GM21528 (cell line): ENCODE measurements around the gene SNTN.

Experiments
- ATAC-seq: cut with Tn5 transposase; IDR thresholded peaks from one replicate; pipeline ENCODE4 v1.9.1; 2021; ENCODE audit warnings: mild to moderate bottlenecking, moderate library complexity; ENCODE audit not compliant: unreplicated experiment, low FRiP score

The SNTN gene

DNA sequence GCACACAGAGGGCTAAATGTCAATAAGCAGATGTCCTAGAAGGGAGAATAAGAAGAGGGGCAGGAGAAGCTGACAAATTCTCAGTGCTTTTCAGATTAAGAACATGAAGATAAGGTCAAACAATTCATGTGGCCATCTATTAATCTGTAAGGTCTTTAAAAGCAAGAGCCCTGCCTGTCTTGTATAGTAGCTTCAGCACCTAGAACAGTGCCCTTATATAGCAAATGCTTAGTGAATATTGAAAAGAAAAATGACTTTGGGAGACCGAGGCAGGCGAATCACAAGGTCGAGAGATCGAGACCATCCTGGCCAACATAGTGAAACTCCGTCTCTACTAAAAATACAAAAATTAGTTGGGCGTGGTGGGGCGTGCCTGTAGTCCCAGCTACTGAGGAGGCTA, 18.1 kb downstream of the SNTN start:
- no peak for ATAC-seq

DNA sequence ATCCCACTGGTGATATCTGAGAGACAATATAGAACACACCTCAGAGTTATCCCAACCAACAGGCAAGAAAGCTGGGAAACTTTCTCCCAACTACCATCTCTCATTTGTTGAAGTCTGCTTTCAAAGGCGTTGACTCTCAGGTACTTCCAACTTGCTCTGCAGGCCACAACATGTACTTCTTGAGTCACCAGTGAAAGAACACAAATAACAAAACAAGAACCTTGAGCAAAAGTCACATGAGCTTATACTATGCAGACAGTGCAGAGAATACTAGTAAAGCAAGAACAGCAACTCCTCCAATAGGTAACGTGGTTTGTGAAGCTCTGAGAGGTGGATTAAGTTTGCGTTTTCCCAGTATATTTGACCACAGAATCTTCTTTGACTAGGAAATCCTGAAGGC, 20.6 kb downstream of the SNTN start:
- ATAC-seq, result no peak

DNA sequence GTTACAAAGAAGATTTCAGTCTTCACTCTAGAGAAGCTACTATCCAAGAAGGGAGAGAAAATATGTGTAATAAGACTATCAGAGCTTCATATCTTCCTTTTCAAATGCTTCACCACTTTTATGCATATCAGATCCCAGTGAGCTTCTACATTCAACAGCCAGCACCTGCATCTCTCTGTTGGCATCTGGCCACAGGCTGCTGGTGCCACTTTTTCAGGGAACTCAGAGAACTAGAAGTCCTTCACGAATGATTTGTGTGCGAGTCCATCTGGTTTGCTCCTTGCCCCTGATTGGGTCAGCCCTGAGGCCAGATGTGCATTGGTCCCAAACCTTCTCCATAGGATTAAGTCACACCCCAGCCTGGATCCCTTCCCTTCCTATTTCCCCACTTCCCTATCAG, 22.1 kb downstream of the SNTN start:
- ATAC-seq, result no peak

DNA sequence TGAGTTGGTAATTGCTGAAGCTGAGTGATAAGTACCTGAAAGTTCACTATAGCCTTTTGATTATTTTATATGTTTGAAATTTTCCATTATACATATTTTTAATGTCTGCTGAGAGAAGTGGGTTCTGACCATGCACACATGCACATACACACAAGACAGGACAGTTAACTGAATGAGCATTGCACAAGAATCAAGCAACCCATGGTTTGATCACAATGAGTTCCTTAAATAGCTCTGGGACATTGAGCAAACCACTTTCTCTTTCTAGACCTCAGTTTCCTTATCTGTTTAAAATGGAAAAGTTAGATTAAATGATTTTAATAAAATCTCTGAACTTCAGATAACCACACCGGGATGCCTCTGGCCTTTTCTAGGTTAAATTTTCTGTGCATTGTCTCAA, 26.7 kb downstream of the SNTN start:
- no peak for ATAC-seq

DNA sequence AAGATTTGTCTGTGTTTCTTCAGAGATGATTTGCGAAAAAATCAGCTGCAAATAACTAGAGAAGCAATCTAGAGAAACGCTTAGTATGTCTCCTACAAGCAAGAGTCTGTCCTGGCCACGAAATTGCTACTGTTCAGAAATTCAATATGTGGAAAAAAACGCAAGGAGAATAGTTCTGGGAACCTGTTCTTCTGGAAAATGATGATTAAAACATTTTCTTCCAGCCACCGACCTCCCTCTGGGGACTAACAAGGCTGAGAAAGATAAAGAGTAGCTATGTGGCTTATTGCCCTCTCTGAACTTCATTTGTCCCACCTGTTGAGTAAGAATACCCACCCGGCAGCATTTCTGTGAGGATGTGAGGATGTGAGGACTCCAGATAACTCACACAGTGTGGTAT, 31.6 kb downstream of the SNTN start:
- no peak for ATAC-seq

DNA sequence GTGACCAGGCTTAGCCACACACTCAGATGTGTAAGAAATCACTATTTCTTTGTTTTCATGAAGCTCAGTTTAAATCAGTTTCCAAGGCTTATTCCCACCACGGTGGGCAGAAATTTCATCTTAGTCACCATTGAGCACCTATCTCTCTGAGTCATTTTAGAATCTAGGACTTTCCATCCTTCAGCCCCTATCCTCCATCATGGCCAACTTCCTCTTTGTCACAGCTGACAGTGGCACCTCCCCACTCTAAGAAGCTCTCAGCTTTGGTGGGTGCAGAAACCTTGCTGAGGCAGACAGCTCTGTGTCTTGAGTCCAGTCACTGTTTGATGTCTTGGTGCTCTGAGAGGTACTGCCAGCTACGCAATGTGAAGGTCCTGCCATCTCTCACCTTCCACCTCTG, 32.9 kb downstream of the SNTN start:
- no peak for ATAC-seq

DNA sequence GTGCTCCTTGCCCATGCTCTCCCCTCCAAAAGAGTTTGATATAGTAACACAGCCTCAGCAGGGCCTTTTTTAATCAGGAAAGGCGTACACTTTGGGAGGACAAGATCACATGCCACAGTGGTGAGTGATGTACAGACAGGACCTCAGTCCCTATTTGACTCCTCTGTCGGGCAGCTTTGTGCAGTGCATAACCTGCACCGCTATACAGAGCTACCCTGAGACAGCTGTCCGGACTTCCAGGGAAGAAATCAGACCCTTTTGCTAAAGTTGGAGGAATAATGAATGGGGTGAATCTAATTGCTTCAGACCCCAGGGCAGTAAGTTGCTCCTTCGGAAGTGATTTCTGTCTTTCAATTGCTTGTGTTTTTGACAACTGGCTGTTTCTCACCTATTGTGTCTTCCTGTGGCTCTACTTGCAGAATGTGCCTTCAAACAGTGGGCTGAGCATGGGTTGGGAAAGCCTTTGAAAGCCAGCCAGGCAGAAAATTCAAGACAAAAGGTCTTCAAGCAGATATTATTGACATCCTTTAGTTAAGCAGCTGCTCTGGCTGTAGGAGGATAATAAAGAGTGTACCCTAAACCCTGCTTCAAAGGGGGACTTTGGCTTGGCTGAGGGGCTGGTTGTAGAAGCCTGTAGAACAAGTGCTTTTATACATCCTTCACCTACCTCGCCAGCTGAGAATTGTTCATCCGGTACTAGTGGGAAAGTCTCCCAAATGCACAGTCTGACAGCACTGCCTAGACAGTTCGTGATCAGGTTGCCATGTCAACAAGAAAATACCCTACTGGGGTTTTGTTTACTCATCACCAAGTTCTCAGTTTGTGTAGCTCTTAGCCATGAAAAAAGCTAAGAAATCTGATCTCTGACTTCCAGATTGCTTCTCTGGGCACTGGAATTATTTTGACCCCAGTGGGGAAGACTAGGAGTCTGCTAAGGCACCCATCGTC, 35.1 kb downstream of the SNTN start:
- ATAC-seq, result no peak

DNA sequence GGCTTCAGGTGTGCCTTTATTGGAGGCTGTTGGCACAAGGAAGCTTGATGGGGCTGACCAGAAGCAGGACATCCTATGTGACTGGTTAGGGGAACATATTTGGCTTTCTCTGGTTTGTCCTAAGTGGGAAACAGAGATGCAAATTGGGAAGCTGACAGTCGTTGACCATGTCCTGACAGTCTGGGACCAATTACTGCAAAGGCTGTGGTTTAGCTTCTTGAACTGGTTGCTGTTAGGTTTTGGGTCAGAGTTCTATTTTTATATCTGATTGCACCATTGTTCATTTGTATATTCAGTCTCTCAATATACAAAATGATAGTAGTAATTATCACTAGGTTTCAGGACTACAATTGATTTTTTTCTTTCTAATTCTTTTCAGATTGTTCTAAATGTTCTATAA, 36.8 kb downstream of the SNTN start:
- no peak for ATAC-seq

DNA sequence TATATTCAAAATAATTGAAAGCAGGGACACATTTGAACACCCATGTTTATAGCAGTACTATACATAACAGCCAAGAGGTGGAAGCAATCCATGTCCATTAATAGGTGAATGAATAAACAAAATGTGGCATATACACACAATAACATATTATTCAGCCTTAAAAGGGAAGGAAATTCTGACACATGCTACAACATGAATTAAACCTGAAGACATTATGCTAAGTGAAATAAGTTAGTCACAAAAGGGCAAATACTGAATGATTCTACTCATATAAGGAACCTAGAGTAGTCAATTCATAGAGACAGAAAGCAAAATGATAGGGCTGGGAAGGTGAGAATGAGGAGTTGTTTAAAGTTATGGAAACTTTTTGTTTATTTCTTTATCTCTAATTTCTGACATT, 40.9 kb downstream of the SNTN start:
- ATAC-seq, result no peak

DNA sequence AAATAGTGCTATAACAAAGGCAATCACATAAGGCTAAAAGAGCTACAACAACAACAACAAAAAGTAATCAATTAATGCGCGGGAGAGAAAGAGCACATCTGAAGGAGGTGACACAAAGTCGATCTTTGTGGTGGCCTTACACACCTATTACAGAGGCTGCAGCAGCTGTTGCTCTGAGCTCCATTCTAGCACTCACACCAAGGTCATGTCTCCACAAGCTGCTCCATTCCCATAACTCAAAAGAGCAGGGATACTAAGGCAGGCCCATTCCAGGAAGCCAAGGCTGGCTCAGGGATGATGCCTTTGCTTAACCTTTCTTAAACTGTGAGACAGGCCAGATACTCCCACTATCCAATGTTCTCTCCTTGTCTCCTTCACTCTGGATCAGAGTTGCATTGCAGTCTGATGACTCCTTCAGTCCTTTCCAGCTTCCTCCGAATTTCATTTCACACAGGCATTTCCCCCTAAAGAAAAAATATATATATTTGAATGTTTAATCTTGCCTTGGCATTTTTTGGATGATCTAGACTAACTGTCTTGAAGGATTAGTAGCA, 52.7 kb downstream of the SNTN start:
- no peak for ATAC-seq

DNA sequence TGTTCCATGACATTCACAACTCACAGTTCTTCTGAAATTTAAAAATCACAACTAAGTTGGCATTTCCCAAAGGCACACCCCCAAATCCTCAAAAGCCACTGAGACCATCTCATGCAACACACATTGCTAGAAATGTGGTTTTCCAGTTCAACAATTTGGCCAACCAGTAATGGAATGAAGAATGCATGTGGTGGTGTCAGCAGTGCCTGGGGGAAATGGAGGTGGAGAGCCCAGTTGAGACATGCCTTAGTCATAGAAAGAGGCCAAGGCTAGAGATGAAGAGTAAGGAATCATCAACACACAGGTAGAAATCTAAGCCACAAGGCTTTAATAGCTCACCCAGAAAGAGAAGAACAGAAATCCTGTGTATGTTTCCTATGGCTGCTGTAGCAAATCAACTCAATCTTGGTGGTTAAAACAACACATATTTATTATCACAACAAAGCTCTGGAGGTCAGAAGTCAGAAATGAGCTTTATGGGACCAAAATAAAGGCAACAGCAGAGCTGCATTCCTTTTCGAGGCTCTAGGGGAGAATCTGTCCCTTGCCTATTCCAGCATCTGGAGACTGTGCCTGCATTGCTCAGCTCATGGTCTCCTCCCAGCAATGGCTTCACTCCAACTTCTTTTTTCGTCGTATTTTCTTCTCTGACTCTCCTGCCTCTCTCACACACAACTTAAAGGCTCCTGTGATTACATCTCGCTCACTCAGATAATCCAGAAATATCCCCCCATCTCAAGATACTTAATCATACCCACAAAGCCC, 54.0 kb downstream of the SNTN start:
- no peak for ATAC-seq

DNA sequence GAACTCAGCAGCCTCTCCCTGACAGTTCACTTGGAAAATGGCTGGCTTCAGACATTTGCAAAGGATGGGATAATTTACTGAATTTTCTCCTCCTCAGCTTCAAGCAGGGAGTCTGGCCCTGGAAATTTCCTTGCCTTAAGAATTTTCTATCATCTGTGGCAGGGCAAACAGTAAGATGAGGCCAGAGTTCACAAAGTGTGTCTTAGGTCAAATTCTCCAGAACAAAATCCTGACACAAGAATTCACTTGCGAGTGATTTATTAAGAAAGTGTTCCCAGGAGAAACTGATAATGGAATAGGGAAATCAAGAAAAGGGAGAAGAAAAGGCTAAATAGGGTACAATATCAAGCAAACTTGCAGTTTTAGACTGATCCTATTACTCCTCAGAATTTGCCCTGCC, 55.3 kb downstream of the SNTN start:
- ATAC-seq, result no peak

DNA sequence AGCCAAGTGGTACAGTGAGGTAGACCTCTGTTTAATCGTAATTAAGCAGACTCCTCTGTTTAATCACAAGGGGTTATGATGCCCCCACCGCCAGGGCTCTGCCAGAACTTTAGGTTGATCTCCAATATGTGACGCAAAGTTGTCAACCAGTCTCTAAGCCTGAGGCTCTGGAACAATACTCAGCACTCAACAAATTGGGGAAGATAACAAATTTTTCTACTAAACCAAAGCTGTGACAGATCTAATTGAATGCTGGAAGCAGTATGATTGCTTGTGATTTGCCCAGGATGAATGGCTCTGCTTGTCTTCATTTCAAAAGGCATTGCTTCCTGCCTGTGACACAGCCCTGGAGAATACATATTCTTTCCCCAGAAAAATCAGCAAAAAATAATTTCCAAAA, 57.1 kb downstream of the SNTN start:
- no peak for ATAC-seq
